Measurements from ENCODE around the gene OR2C3.
A peak's percentile ranks its signal among the peaks of the same experiment; 100 is the strongest.
"Not testable (repeated sequence)": the region's sequence is repeated elsewhere in the genome, so short reads cannot be mapped to it uniquely, and the experiment has no call there.

Gene OR2C3

GRCh38 chr1:247517795-247518612 lies 18.2 kb downstream of the OR2C3 start:
- peak; percentile 35 for DNase-seq

GRCh38 chr1:247506831-247507230 lies 29.4 kb downstream of the OR2C3 start:
- DNase-seq: no peak

DNA sequence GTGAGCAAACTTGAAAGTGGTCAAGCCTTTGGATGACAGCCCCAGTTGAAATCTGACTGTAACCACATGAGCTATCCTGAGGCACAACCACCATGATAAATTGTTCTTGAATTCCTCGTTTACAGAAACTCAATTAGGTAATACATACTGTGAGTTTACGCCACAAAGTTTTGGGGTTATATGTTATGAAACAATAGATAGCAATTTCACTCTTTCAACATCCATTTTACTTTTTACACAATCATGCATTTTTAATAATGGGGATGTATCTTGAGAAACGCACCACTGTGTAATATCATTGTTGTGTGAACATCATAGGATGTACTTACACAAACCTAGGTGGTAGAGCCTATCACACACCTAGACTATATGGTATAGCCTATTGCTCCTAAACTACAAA lies 35.4 kb downstream of the OR2C3 start:
- no peak for DNase-seq

- no peak for DNase-seq
Observed at GRCh38 chr1:247496581-247497285, 39.5 kb downstream of the OR2C3 start.

DNA sequence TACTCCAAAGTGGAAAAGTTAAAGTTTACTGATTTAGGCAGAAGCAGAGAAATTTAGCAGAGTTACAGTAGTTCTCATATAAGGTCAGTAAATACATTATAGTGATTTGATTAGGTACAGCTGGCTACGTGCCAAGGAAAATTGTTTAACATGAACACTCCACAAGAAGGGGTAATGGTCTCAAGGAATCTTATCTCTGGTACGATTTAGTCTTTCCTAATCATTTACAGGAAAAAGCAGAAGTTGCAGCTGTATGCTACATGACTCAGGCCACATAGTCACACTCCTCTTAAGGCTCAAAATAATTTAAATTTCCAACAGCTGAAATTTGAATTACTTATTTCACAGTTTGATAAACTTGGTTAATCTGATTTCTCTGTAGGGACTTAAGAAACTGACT lies 41.5 kb downstream of the OR2C3 start:
- no peak for DNase-seq

DNA sequence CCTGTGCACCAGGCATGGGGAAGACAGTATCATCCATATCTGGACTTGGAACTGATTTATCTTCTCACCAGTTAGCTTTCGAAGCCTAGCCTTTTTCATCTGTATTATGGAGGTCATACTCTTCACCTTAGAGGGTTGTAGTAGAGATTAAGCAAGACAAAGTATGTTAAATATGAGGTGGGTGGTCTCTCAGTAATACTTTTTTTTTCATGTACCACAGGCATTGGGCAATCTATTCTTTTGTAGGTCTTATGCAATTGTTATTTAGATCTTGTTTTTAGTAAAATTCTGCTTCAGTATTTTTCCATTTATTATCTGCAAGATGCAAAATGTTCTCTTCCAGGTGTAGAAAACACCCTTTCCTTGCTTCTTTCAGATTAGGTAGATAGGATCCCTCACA lies 43.1 kb downstream of the OR2C3 start:
- no peak for DNase-seq

DNA sequence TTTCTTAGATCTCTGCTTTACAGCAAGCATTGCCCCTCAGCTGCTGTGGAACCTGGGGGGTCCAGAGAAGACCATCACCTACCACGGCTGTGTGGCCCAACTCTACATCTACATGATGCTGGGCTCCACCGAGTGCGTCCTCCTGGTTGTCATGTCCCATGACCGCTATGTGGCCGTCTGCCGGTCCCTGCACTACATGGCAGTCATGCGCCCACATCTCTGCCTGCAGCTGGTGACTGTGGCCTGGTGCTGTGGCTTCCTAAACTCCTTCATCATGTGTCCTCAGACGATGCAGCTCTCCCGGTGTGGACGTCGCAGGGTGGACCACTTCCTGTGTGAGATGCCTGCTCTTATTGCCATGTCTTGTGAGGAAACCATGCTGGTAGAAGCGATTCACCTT lies 44.9 kb downstream of the OR2C3 start:
- DNase-seq: no peak

DNA sequence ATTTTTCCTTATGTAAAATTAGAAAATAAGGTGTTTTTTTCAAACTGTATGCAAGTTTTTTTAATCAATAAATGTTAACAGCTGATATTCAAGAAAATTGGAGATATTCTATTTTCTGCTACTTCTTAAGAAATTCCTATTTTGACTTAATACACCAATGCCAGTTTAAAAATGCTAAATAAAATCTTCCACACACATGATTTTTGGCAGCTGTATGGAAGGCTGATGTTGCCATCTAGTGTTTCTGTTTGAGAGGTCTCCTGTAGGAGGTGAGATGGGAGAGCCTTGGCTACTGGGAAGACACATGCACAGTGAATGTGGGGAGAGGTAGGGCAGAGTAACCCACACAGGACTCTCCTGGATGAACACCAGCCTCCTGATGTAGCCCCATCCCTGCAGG lies 49.2 kb downstream of the OR2C3 start:
- DNase-seq: peak; percentile 3

- DNase-seq: no peak
Observed at GRCh38 chr1:247482747-247483146, 53.5 kb downstream of the OR2C3 start.

DNA sequence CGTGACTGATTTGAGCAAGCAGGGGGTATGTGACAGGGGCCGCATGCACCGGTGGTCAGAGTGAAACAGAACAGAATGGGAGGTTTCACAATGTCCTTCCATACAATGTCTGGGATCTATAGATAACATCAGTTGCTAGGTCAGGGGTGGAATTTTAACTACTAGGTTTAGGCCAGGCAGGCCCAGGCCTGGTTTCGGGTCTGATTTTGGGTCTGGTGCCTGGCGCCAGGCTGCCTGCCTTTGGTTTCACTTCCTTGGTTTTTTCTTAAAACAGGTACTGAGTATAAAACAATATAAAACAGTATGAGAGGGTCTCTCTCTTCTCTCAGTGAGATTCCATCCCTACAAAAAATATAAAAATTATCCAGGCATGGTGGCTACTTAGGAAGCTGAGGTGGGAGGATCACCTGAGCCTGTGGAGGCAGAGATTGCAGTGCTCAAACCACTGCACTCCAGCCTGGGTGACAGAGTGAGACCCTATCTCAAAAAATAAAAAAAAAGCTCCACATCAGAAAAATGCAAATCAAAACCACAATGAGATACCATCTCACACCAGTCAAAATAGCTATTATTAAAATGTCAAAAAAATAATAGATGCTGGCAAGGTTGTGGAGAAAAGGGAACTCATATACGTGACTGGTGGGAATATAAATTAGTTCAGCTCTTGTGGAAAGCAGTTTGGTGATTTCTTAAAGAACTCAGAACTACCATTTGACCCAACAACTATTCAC lies 59.7 kb downstream of the OR2C3 start:
- DNase-seq: not testable (repeated sequence)

DNA sequence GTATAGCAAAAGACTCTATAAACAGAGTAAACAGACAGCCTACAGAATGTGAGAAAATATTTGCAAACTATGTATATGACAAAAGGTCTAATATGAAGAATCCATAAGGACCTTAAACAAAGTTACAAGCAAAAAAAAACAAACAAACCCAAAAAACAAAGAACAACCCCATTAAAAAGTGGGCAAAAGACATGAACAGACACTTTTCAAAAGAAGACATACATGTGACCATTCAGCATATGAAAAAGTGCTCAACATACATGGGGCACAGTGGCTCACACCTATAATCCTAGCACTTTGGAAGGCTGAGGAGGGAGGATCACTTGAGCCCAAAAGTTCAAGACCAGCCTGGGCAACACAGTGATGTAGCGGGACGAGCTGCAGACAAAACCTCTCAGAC lies 60.4 kb downstream of the OR2C3 start:
- no peak for DNase-seq

Measured in right kidney (tissue), 1 donor.